Skin of body (tissue), 2 donors: ENCODE measurements around the gene PDIA5. TPM values are rescaled to one million over a fixed set of nuclear protein-coding genes. Genes with fewer than 3 reads are reported as not detected.

ENCODE experiments used
- DNase-seq: peaks from one replicate; lab custom pipeline; 2025; lab: John Stamatoyannopoulos, UW
- total RNA-seq: library from RNA; depleted of rRNA; stranded (reverse); fragments of >200 nt; gene quantifications from one replicate; pipeline ENCODE4 v1.2.3, GENCODE V29; 2014

Gene PDIA5
- total RNA-seq, 1 donor from 2014 or later: 17.9 TPM

DNA sequence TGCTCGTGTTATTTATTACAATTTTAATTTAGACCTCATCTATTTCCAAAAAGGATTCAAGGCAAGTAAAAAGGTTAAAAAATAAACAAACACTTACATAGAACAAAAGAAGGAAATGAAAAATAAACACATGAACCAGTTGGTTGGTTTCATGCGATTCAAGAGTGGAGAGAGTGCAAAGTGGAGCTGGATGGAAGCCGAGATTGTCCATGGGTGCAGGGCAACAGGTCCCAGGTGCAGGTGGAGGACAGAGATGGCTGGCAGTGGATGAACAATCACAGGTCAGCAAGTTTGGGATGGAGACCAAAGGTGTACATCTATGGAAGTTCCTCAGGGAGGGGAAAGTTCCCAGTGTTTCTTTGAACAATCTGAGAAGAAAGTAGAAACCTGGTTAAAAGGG lies 27.6 kb upstream of the PDIA5 start:
- DNase-seq: no peak

DNA sequence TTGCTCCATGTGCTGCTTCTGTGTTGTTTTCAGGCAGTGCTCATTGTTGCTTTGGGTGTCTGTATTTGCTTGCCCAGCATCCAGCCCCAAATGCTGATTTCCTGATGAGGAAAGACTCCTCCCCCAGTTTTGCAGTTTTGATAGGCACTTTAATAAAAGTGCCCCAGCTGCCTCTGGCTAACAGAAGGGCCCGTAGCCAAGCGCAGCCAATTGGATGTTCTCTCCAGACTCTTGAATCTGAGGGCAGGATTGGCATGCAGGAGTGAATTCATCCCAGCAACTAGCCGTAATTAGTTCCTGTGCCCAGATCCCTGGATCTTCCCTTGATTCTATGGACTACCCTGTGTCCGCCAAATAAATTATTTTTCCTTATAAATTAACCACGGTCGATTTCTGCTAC lies 24.4 kb upstream of the PDIA5 start:
- DNase-seq: no peak

DNA sequence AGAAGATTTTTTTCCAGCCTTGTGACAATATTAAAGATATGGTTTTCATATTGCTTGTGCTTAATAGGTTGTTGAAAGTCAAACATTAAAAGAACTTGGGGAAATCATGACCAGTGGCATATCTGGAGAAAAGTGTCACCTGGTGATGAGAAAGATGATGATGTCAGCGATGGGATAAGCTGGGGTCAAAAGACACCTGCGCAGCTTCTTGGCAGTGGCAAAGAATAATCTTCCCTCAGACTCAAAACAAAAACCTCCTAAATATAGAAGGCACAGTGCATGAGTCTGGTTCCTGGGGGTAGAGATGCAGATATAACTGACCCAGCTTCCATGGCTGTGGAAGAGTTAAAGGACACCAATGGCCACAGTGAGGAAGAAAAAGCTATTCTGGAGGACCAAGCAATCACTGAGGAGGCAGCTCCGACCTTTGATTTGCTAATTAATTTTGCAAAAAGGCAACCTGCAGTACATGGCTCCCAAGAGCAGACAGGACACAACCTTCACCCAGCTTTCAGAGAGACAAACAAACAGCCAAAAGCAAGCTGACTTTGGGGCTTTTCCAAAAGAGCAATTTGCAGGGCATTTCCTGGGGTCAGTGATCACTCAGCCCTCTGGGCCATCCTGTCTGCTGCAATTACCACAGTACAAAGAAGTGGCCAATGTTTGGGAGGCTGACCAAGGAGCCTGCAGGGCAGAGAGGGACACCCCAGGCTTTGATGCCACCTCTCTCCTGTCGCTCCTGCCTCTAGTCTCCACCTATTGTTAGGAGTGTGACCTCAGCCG lies 21.7 kb upstream of the PDIA5 start:
- DNase-seq: no peak

DNA sequence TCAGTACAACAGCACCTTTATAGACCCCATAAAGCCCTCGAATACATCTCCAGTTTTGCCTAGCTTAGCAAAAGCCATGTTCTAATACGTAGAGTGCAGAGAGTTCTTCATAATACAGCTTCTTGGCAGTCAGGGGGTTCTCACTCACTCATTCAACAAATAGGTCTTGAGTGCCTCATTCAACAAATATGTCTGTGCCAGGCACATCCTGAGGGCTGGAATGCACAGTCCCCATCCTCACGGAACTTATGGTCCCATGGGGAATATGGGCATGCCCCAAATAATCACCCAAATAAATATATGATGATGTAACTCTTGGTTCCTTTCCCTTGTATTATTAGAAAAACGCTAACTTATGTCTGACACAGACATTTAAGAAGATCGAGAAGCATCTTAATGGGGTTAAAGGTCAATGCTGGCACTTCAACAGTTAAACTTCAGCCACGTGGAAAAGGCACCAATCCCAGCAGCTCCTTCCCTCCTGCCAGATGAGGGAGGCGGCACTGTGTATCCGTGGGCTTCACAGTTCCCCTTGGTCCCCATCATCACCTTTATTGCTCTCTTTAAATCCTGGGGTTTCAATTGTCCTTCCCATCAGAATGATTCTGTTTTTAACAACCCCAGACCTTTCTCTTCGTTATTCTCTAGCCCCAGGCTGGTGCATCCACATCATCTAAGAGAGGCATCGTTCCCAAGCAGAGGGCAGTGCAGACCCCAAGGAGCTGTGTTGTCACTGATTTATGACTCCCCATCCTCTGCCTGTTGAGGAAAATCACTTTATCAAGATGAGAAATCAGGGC lies 20.4 kb upstream of the PDIA5 start:
- no peak for DNase-seq

DNA sequence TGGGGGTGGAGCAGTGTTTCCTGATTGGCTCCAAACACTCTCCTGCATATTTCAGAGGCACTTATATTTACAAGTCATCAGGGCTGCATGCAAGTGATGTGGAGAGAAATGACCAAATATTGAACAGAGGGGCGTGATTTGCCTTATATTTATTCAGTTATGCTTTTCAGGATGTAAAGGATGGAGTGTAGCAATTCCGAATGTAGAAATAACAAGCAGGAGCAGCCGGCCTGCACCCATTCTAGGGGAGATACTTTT lies 19.8 kb upstream of the PDIA5 start:
- no peak for DNase-seq

DNA sequence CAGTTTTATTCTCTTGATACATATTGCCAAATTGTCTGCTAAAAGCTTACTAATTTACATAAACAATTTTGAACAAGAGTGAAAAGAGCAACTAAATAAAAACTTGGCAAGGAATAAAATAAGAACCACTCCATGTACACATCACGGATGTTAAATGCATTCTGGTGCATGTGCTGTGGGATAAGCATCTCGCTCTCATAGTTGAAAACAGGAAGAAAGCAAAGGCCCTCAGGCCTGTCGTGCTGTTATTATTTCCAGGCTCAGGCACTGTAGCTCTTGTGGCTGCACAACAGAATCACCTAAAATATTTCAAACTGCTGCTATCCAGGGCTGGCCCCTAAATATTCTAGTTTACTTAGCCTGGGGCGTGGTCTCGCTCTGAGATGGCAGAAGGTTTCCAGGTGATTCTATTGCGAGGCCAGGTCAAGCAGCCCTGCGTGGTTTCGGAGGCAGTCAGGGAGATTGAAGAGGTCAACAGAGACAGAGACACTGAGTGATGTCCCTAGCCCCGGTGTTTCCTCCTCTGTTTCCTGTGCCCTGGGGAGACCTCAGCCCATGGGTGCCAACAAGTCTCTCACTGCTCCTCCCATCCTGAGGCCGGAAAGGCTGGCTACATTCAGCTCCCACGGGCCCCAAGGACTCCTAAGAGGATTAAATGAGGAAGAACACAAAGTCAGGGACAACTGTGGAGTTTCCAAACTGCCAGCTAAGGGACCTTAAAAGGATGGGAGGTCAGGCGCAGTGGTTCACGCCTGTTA lies 18.2 kb upstream of the PDIA5 start:
- no peak for DNase-seq

DNA sequence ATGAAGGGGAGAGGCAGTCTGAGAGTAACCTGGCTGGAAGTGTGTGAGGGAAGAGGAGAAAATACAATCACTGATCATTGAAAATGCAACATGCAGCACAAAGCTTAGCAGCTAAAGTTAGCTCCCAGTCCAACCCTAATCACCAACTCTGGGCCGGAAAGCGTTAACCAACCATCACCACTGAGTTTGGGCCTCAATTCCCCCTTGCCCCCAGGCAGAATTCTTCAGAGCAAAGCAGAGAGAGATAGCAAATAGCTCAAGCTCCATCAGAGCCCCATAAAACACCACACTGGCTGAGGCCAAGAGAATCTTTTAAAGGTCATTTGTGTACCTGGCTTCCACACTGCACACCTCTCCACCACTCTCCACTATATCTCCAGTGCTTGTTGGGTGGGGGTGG lies 16.2 kb upstream of the PDIA5 start:
- no peak for DNase-seq

DNA sequence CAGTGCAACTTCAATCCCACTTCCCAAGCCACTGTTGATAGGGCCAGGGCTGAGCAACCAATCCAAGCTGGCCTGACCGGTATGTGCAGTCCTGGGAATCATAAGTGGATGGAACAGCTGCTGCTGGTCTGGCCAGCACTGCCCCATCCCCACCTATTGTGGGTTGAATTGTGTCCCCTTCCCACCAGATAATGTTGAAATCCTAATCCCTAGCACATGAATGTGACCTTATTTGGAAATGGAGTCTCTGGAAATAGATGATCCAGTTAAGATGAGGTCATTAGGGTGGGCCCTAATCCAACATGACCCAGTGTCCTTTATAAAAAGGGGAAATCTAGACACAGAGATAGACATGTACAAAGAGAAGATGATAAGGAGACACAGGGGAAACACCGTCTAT lies 13.7 kb upstream of the PDIA5 start:
- DNase-seq: no peak

DNA sequence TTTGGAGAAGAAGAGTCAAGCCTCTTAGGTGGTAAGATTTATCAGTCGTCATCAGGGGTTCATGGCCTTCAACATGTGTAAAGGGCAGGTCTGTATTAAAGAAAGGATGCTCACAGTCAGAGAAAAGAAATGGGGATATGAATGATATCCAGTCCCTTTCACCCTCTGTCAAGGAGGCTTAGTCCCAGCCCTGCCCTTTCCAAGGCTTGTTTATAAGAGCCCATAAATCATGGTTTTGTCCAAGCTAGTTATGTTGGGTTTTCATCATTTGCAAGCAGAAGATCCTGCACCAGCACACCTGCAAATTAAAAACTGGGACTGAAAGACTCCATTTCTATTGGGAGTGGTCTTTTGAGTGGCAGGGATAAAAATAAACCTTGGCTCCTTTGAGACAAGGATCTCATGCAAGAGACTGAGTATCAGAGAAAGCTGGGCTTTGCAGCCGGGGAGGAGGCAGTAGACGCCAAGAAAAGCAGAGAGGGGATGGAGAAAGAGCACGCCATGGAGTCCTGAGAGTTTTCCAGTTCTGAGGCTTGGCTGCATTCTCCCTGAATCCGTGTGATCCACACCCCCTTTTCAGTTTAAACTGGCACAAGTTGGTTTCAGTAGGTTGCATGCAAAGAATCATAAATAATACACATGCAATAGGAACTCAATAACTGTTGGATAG lies 12.6 kb upstream of the PDIA5 start:
- no peak for DNase-seq

DNA sequence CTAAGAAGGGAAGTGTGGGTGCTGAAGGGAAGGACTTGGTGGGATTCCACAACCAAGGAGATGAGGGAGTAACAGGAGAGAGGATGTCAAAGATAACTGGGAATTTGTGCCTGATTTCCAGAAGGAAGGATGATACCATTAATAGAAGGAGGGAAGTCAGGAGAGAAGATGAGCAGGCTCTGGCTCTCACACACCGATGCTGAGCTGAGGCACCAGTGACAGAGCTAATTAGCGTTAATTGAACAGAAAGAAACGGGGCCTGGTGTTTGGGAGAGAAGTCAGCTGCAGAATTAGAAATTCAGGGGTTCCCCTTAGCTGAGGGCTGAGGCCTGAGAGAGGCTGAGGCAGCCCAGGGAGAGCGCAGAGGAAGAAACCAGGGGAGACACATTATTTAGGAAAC lies 11.9 kb upstream of the PDIA5 start:
- no peak for DNase-seq

DNA sequence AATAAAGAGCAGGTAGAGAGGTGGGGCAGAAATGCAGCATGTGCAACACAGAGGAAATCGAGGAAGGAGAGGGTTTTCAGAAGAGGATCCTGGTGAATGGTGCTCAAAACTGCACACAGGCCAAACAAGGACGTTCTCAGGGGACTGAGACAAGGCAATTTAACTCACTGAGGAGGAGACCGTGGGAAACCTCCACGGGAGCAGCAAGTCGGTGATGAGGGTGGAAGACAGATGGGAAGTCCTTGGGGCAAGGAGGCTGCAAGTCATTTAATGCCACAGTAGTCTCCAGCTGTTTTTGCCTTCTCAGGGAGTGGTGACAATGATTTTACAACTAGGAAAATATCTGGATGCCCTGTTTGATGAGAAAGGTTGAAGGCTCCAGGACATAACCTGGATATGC lies 11.5 kb upstream of the PDIA5 start:
- no peak for DNase-seq

DNA sequence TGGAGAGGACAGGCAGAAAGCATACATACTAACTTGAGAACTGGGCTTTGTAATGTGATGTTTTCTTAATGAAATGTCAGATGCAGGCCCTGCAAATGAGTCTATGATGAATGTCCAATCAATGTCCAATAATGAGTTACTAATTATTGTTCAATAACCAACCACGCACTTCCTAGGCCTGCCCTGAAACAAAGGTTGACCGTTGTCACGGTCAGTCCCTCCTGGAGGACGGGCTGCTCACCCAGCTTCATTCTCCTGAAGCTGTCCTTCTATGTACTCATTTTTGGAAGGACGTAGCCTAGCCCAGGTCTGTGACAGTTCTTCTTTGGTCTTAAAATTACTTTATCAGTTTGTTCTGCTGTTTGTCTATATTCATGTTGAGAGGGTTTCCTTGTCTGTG lies 8.3 kb upstream of the PDIA5 start:
- DNase-seq: no peak

DNA sequence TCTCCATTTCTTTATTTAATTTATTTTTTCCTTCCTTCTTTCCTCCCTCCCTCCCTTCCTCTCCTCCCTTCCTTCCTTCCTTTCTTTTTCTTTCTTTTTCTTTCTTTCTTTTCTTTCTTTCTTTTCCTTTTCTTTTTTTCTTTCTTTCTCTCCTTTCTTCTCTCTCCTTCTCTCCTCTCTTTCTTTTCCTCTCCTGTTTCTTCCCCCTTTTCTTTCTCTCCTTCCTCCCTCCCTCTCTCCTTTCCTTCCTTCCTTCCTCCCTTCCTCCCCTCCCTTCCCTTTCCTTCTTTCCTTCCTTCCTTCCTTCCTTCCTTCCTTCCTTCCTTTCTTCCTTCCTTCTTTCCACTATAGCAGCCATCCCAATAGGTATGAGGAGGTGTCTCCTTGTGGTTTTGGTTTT lies 6.8 kb upstream of the PDIA5 start:
- no peak for DNase-seq

DNA sequence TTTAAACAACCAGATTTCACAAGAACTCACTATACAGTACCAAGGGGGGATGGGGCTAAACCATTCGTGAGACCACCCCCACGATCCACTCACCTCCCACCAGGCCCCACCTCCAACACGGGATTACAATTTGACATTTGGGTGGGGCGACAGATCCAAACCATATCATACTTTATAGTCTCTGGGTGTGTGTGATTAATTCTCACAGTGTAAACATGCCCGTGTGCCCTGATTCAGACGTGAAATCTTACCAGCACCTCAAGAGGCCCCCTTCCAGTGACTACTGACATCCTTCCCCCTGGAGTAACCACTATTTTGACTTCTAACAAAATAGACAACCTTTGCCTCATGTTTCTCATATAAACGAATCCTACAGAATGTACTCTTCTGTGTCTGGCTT lies 5.0 kb upstream of the PDIA5 start:
- DNase-seq: no peak

DNA sequence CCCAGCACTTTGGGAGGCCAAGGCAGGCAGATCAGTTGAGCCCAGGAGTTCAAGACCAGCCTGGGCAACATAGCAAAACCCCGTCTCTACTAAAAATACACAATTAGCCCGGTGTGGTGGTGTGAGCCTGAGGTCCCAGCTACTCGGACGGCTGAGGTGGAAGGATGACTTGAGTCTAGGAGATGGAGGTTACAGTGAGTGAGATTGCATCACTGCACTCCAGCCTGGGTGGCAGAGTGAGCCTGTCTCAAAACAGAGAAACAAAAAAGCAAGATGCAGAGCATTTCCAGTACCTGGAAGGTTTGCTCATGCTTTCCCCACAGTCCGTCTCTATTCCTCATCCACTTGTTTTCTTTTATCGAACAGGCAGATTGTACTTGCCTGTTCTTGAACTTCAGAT lies 3.8 kb upstream of the PDIA5 start:
- DNase-seq: no peak

DNA sequence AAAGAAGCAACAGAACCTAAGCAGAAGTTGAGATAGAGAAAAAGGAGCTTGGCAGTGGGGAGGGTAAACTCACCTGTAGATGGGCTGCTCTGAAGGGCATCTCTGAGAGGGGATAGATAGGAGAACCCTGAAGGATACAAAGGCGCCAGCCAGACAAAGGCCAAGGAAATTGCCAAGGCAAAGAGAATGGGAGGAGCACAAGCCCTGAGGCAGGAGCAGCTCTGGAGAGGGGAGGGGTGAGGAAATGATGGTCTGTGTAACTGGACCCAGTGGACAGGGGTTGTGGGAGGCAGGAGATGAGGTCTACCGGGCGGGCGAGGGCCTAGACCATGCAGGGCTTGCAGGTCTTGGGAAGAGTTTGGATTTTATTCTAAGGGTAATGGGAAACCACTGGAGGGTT lies 2.3 kb upstream of the PDIA5 start:
- DNase-seq: no peak

DNA sequence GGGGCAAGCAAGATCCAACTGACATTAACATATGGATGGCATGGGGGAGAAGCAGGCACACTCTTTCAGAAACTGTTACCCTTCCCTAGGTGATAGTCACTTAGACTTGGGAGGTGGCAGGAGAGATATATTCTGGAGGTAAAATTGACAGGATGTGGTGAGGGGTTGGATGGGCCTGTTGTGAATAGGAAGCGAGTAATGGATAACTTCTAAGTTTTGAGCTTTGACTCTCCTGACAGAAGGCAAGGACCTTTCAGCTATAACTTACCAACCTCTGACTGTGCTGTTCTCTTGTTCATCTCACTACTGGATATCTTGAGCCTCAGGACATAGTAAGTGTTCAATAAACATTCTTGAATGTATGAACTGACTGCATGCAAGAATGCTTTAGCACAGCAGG lies 1.9 kb upstream of the PDIA5 start:
- DNase-seq: no peak

DNA sequence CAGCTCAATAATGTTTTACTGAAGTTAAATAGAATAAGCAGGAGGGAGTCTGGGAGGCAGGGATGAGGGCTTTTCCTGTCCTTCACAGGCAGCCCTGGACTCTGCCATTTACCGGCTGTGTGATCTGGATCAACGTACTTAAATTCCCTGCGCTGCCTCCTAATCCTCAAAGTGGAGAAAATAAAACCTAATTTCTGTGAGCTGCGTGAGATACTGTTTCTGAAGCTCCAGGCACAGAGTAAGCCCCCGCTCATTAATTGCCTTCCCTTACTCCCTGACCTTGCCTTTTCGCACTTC lies 278 bp upstream of the PDIA5 start:
- DNase-seq: no peak

DNA sequence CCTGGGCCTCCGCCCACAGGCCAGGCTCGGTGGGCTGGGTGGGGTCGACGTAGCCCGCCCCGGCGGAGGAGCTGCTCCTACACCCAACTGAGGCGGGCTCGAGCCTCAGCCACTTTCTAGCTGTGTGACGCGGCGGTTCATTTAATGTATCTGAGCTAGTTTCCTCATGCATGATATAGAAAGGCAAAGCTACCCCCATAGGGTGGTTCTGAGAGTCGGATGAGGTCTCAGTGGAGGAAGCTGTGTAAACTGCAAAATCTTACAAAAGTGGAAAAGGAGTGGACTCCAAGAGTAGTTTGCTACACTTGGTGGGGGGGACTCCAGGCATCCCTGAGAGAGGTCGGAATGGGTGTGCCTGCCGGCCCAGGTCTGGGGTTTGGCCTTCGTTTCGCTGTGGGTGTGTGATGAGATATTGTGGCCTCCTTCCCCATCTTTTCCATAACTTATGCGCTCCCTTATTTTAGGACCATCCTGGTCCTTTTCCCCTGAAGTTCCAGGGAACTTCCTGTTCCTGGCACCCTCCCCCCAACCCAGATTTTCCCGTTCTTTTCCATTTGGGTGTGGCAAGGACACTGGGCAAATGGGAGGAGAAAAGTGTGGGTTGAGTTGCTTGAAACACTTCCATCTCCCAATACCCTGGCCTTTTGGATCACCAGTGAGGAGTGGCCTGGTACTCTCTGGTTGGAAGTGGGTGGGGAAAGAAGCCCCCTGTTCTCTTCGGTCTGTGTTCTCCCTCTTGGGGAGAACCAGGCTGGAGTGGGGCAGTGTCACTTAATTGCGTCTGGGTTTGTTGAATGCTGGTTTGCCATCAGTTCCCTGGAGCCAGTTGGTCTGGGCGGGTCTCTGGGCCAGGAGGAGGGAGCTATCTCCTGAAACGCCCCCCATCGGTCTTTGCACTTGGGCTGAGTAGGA lies 1.1 kb downstream of the PDIA5 start:
- DNase-seq: peak; percentile 46

DNA sequence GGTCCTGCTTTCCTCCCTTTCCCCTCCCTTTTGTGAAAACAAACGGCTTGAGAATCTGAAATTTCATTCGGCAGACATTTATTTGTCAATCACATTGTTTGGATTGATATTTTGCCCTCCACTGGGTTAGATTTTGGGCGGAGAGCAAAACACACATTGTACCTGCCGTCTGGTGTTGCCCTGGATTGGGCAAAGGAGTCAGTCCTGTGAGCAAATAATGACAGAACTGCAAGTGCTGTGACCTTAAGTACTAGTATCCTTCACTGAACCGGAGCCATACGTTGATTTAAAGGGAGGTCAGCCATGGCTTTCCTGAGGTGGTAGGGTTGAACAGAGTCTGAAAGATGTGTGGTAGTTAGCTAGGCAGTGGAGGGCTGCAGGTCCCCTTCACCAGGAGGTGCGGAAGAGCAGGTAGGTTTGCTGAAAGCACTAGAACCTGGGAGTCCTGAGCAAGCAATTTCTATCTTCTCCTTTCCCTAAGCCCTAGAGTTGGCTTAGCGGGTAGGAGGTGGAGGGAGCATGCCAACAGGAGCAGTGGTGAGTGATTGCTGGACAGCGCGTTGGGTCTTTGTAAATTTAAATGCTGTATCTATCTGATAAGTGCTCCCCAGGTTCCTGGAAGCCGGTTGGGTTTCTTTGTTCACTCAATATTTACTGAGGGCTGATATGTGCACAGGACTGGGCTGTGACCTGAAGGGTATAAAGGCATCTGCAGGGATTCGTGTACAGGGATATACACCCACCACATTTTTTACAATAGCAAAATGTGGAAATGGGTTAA lies 2.0 kb downstream of the PDIA5 start:
- no peak for DNase-seq
